NCI-H2029 treated with DMSO at 0.1 percent for 48 hours (cell line): ENCODE results near the gene RFX1.
"Not testable (repeated sequence)": the region's sequence is repeated elsewhere in the genome, so short reads cannot be mapped to it uniquely, and the experiment has no call there.

Source experiments
- DNase-seq: peaks from one replicate; lab custom pipeline; 2025; lab: John Stamatoyannopoulos, UW

Gene RFX1

DNA sequence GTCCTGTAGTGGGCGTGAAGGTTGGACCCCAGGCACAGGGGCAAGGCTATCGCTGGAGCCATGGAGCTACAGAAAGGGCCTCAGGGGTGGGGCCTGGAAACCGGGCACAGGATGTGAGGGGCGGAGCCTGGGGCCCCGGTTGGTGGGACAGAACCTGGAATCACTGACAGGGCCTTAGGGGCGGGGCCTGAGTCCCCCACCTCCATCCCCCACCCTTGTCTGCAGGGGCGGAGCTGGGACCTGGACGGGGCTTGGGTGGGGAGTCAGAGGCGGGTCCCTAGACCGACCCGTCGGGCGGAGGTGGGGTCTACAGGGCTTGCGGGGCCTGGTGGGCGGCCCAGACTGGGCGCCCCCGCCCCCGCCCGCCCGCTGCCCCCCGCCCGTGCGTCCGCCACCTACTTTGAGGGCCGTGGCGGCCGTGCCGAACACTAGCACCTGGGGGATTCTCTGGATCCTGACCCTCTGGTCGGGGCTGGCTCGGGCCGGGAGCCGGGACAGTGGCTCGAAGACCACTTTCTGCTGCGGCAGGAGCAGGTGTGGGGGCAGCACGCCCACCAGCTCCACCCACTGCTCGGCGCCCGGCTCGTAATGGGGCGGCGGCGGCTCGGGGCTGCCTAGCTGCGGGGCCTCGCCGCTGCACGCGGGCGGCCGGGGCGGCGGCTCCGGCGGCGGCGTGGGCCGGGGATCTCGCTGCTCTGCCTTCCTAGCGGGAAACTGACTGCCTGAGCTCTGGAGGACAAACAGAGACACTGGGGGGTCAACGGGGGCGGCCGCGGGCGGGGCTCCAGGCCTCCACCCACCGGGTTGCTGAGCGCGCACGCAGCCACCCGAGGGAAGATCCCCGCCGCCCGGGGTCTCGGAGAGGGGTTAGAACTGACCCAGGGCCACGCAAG is 27.5 kb downstream of the RFX1 start:
- DNase-seq: peak; percentile 43

DNA sequence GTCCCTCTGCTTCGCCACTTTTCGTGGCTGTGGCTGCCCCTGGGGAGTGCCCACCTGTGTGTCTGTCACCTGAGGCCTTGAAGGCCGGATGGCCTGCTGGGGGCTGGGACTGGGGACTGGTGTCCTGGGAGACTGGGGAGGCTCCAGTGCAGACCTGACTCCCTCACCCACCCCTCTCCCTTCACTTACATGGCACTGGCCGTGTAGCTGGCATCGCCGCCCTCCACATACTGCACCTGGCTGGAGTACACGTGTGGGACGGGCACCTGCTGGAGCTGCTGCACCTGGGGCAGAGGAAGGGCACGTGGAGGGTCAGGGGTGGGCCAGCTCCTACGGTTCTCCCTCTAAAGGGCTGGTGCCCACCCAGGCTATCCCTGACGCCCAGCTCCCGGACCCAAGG is 28.3 kb downstream of the RFX1 start:
- no peak for DNase-seq

DNA sequence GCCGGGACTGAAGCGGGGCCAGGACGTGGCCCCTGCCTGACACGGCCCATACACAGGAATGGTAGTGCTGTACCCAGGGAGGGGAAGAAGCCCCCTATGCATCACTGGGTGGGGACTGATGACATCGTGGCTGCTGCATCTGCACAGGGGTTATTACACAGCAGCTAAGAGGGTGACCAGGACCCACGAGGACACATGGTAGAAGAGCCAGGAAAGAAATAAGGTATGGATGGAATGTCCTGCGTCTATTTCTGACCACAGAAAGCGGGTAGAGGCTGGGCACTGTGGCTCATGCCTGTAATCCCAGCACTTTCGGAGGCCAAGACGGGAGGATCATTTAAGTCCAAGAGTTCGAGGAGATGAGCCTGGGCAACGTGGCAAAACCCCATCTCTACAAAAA is 29.7 kb downstream of the RFX1 start:
- DNase-seq: no peak

DNA sequence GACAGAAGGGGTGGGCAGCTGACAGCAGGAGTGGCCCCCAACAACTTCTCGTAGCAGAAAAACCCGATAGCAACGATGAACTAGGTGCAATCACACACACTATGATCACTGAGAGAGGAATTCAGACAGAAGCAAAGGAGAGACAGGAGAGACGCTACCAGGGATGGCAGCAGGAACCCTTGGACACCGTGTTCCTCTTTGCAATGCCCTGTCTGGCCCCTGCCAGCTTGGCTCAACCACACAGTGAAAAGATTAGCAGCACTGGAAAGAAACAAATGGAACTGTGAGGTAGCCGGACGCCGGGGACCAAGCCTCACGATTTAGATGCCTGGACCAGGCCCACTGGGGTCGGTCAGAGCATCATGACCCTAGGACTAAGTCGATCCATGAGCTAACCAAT is 30.2 kb downstream of the RFX1 start:
- no peak for DNase-seq

DNA sequence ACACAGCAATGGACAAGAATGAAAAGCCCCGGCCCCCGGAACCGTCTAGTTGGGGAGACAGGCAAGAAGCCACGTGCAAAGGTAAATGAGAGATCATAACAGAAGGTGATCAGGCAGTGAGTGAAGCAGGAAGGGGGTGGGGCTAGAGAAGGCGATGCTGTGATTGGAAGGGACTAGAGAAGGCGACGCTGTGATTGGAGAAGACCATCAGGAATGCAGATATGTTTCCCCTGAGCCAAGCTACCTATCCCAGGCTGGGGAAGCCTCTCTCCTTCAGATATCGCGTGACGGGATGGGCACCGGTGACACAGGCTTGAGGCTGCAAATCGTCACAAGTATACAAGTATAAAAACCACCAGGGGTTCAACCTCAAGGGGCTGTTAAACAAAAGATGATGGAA is 32.0 kb downstream of the RFX1 start:
- peak; percentile 92 for DNase-seq

DNA sequence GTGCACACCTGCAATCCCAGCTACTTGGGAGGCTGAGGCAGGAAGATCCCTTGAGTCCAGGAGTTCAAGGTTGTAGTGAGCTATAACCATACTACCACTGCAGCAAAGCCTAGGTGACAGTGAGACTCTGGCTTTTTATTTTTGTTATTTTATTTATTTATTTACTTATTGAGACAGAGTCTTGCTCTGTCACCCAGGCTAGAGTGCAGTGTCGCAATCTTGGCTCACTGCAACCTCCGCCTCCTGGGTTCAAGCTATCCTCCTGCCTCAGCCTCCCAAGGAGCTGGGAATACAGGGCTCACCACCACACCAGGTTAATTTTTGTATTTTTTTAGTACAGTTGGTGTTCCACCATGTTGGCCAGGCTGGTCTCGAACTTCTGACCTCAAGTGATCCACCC is 32.6 kb downstream of the RFX1 start:
- DNase-seq: not testable (repeated sequence)

DNA sequence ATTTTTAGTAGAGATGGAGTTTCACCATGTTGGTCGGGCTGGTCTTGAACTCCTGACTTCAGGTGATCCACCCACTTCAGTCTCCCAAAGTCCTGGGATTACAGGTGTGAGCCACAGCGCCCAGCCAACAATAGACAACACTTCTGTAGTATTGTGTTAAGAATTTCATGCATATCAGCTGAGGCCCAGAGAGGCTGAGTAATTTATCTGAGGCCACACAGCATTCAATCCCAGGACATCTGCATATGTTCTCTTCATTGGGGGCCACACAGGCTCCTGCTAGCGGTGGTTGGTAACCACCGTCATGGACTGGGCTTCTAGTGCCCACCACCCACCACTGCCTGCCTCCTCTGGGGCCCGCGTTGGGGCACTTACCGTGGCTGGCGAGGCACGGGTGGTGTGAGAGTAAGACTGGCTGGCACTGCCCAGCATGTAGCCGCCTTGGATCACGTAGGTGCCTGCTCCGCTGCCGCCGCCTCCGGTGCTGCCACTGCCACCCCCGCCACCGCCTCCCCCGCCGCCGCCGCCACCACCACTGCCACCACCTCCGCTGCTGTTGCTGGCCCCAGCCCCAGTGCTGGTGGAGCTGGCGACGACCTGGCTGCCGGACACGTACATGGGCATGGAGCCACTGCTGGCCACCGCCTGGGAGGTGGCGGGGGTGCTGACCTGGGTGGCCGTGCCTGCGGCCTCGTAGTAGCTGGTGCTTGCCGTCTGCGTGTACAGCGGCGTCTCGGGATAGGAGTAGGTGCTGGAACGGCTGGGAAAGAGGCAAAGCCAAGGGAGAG is 33.6 kb downstream of the RFX1 start:
- DNase-seq: no peak

DNA sequence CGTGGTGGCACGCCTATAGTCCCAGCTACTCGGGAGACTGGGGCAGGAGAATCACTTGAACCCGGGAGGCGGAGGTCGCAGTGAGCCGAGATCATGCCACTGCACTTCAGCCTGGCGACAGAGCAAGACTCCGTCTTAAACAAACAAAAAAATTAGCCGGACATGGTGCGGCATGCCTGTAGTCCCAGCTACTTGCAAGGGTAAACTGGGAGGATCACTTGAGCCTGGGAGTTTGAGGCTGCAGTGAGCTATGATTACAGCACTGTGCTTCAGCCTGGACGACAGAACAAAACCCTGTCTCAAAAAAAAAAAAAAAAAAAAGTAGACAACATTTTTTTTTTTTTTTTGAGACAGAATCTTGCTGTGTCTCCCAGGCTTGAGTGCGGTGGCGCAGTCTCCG is 34.3 kb downstream of the RFX1 start:
- not testable (repeated sequence) for DNase-seq

DNA sequence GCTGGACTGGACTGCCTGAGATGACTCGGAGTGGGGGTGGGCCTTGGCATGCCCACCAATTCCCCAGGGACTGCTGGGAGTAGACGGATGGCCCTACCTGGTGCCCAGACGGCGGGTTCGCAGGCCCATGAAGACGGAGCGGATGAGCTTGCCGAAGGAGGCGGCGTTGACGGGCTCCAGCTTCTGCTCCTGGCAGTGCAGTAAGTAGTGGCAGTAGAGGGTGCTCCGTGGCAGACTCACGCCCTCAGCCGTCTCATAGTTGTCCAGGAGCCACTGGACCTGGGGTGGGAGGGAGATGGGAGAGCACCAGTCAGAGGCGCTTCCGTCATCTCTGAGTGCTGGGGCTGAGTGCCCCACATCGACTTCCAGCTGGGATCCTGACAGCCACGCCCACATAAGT is 36.2 kb downstream of the RFX1 start:
- DNase-seq: no peak

DNA sequence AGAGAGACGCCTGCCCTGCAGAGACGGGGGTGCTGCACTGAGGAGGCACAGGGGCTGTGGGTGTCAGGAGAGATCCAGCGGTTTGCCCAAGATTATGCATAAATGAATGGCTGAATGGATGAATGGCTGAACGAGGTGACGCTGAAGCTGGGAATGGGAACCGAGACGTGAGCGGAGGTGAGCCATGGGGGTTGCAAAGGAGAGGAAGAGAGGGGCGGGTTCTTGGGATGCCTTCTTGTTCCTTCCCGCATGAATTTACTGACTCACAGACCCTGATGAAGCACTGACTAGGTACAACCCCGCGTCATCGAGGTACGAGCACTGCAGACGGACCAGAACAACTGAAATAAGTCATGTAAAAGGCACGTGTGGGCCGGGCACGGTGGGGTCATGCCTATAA is 37.1 kb downstream of the RFX1 start:
- DNase-seq: no peak

DNA sequence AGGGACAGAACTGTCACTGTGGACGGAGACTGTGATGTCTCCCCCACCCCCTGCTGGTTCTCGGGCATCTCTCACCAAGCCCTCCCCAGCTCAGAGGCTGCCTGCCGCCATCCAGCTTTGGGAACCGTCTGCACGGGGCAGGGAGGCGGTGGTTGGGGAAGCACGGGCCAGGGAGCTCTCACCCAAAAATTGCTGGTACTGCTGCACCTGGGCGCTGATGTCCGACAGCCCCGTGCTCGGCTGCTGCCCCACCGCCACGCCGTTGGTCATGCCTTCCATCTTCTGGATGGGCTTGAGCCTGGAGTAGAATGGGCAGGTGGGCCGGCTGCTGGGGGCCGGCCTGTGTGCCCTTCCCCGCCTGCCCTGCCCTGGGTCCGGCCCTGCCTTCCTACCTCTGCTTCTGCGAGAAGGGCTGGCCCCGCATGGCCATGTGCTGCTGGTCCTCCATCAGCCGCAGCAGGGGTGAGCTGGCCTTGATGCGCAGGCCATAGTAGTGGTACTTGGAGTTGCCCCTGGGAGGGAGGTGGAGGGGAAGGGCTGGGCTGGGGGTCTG is 37.7 kb downstream of the RFX1 start:
- no peak for DNase-seq

DNA sequence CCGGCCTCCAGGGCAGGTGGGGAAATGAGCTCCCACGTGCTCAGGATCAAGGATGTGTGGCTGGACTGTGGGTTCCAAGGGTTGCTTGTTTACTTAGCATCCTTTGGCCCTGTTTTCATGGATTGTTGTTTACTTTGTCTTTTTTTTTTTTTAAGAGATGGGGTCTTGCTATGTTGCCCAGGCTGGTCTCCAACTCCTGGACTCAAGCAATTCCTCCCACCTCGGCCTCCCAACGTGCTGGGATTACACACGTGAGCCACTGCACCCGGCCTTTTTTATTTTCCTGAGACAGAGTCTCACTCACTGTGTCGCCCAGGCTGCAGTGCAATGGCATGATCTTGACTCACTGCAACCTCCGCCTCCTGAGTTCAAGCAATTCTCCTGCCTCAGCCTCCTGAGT is 38.9 kb downstream of the RFX1 start:
- DNase-seq: not testable (repeated sequence)

DNA sequence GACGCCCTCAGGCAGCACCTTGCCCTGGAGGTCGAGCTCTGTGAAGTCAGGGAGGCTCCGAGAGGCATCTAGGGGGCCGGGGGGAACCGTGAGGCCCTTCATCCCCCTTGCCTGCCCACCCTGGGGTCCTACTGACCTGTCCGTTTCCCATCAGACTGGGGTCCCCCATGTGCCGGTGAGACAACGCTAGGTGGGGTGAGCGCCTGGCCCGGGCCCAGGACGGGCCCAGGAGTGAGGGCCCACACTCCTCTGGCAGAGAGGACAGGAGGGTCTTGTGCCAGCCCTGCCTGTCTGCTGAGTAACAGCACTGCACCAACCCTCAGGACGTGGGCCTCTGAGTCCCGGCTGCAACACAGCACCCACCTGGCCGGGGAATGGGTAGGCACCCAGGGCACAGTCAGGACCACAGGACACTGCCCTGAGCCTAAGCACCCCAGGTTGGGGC is 39.4 kb downstream of the RFX1 start:
- no peak for DNase-seq

DNA sequence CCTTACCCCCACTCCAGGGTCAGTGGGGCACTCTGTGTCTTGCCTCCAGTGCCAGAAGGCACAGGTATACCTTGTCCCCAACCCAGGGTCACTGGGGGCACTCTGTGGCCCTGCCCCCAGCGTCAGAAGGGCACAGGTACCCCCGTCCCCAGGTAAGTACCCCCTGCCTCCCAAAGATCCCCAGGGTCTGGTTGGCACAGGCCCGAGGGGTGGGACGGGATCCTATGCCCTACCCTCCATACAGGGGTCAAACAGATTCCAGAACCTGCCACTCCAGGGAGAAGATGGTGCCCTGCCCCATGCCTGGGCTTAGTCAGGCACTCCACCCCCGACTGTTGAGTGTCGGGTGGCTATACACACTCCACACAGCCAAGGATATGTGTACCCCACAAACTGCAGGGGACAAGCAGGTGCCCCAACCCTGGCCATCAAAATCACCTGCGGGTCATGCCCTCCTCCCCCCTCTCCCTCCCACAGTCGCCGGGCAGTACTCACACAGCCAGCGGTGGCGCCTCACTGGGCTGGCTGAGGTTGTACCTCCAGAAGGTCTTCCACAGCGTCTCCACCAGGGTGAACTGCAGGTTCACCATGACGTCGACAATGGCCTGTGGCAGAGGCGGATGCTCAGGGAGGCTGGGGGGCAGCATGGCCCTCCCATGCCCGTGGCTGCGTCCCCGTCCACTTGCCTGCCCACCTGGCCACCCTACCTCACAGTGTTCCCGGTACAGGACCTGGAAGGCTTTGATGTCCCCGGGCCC is 40.0 kb downstream of the RFX1 start:
- no peak for DNase-seq

DNA sequence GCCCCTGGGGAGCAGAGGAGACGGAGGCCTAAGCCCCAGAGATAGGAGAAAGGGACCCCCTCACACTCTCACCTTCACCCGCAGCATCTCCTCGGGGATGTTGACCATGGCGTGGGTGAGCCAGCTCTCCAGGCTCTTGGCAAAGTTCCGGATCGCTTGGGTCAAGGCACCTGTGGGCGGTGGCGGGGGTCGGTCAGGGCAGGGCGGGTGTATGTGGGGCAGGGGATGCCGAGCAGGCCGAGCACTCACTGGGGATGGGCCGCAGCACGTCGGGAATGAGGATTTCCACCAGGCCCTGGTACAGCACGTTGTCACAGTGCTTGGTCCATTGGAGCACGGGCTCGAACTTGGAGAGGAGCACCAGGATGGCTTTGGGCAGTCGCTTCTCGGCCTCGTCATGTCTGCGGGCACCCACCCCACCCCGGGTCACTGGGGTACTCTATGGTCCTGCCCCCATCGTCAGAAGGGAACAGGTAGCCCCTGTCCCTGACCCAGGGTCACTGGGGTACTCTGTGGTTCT is 40.7 kb downstream of the RFX1 start:
- no peak for DNase-seq

DNA sequence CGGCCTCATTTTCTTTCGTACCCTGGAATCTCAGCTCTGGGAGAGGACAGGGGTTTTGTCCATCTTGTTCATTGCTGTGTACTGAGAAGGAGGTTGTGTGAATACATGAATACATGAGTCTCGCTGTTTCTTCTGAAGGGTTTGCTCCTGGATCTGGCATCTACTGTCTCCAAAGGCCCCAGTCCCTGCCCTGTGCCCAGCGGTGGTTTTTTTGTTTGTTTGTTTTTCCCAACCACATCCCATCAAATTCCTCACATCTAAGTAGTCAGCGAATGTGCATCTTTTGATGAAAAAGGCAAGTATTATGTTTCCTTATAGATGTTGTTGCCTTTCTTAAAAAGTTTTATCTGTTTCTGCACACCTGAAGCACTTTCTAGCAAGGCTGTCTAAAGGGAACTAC is 41.3 kb downstream of the RFX1 start:
- DNase-seq: no peak

DNA sequence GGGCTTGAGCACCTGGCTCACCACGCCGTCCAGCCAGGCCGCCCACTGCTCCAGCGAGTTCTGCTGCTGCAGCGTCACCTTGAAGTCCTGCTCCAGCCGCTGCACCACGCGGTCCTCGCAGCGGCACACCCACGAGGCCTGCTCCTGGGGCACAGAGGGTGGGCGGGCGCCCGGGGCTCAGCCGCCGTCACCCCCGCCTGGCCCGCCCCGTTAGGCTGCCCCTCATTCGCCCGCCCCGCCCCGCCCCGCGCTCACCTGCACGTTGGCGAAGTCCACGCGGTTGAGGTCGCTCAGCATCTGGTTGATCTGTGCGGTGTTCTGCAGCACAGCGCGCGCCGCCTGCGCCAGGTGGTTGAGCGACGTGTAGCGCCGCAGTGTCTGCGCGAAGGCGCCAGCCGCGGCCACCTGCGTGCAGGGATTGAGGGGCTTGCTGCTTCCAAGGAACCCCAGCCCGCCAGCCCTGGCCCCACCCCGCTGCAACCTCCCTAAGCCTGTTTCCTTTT is 42.5 kb downstream of the RFX1 start:
- DNase-seq: no peak

DNA sequence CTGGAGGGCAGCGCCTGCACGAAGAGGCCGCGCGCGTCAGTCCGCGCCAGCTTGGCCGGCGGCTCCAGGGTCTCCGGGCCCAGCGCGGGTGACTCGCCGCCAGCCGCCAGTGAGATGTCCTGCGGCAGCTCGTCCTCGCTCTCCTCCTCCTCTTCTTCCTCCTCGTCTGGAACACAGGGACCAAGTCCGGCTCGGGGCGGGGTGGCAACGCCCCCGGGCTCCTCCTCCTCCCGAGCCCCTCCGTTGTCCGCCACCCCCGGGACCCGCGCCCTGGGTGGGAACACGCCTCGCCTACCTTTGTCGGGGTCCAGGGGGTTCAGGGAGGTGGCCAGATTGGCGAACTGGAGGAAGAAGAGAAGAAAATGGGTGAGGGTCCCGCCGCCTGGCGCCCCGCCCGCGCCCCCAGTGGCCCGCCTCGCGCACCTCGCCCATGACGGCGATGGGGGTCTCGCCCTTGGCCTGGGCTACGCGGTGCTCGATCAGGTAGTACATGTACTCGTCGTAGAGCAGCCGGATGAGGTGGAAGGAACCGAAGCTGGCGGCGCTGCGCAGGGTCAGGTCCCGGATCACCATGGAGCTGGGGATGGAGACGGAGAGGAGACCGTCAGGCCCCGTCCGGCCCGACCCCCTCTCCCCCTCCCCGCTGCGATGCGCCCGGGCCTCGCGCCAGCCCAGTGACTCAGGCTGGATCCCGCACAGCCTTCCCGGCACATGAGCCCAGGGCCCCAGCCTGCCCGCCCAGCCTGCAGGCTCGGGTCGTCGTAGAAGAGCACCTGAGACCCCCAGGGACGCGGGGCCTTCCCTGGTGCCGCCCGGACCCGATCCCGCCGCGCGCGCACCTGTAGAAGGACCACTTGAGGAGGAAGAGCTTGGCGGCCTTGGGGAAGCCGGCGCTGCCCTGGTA is 43.2 kb downstream of the RFX1 start:
- DNase-seq: no peak

DNA sequence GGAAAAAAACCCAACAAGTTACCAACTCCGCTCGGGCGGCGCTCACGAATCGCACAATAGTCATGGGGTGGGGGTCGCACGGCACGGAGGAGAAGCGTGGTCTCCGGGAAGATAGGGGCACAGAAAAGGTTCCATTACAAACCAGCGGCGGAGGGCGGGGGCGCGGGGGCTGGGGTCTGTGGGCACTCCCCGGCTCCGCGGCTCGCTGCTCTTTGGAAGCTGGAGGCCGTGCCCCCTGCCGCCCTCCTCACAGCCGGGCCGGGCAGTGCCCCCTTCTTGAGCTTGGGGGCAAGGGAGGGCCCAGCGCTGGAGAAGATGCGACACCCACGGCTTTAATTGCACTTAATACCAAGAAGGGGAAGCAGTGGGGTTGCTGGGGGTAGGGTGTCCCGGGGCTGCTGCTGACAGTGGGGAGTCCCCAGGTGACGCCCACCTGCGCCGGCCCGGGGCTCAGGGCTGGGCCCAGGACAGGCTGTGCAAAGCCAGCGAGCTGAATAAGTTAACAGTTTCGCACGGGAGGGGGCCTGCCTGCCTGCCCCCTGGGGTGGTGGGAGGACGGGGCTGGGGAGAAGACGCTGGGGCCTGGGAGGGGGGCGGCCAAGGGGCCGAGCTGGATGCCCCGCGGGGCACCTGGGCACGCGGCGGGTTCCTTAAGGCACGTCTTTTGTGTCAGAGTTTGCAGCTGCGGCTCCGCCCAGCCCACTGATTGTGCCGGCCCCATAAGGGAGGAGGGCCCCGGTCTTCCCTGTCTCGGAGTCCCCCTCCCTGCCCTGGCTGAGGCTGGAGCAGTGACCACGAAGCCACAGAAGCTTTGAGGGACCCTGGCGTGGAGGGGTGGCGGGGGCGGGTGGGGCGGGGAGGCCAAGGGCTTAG is 44.1 kb downstream of the RFX1 start:
- no peak for DNase-seq
